ENCODE measurements around the gene CHRNB1.

CHRNB1 gene

GRCh38 chr17:7464081-7464480 is 19.2 kb downstream of the CHRNB1 start:
- Histone ChIP-seq H3K36me3 (ENCODE audit: control insufficient read depth in 2 of 2, insufficient read depth in 1 of 2, low read length in 2 of 2) (peaks cover 0 to 51% of the 10 kb centered on the region in 2 experiments; a peak in 2 of 3 replicates), H3K9me3 (ENCODE audit: control insufficient read depth, insufficient read depth, low read depth, low read length) (no peaks in the 10 kb centered on the region), H3K4me1 (ENCODE audit: control insufficient read depth, insufficient read depth, low read length) (peaks cover under 1% of the 10 kb centered on the region; the same call in 1 of the 2 replicates), H3K4me3 (ENCODE audit: low read depth, low read length) (no peak overlapping the region), H3K27ac (ENCODE audit: extremely low read depth, low read depth, low read length) (no peak overlapping the region)
- CTCF ChIA-PET: interaction anchor here (0.7 to 1.4 kb wide), 2 partner anchors 27 to 55 kb away, joined by 4 to 5 read pairs; no protein-coding TSS in a partner anchor
- TF ChIP-seq ZNF600 (tag by site-specific recombination; IDR thresholded peaks at IDR 0.05) (peak; percentile 34; the same call in 1 of the 2 replicates), ZNF239 (tag by site-specific recombination; IDR thresholded peaks at IDR 0.05) (no peak)
- POLR2A ChIA-PET: interaction anchor here (1.2 to 2.1 kb wide), 3 partner anchors 11 to 61 kb away, joined by 4 to 7 read pairs (median 5); partner anchors contain the start of genes POLR2A and TMEM256

GRCh38 chr17:7465597-7466275 is 20.9 kb downstream of the CHRNB1 start:
- peaks cover 0 to 51% of the 10 kb centered on the region in 2 experiments; a peak in 2 of 3 replicates for H3K36me3 ChIP-seq (ENCODE audit: control insufficient read depth in 2 of 2, insufficient read depth in 1 of 2, low read length in 2 of 2)
- CTCF ChIA-PET: interaction anchor here (0.5 to 0.8 kb wide), 3 partner anchors 30 to 1555 kb away, joined by 3 read pairs; no protein-coding TSS in a partner anchor
- H3K4me1 ChIP-seq (ENCODE audit: control insufficient read depth, insufficient read depth, low read length): peaks cover 4% of the 10 kb centered on the region; the same call in 1 of the 2 replicates
- H3K9me3 ChIP-seq (ENCODE audit: control insufficient read depth, insufficient read depth, low read depth, low read length): no peaks in the 10 kb centered on the region
- no peak overlapping the region for H3K4me3 ChIP-seq (ENCODE audit: low read depth, low read length)
- POLR2A ChIA-PET: interaction anchor here (0.6 to 2.0 kb wide), 3 partner anchors 10 to 43 kb away, joined by 3 to 6 read pairs (median 5); partner anchors contain the start of gene POLR2A
- H3K27ac ChIP-seq (ENCODE audit: extremely low read depth, low read depth, low read length): no peak overlapping the region
- TF ChIP-seq ZNF529 (tag by site-specific recombination; IDR thresholded peaks at IDR 0.05; ENCODE audit: insufficient replicate concordance) (no peak), ZNF544 (tag by site-specific recombination; IDR thresholded peaks at IDR 0.05) (no peak), PRDM6 (tag by site-specific recombination; IDR thresholded peaks at IDR 0.05) (no peak), MYNN (tag by site-specific recombination; IDR thresholded peaks at IDR 0.05; ENCODE audit: borderline replicate concordance) (no peak), ZNF629 (tag by site-specific recombination; IDR thresholded peaks at IDR 0.05) (no peak), ZFP3 (tag by site-specific recombination; IDR thresholded peaks at IDR 0.05; ENCODE audit: low read depth) (no peak), ZNF362 (tag by site-specific recombination; IDR thresholded peaks at IDR 0.05) (no peak), ZNF133 (tag by site-specific recombination; IDR thresholded peaks at IDR 0.05) (no peak), ZNF558 (tag by site-specific recombination; IDR thresholded peaks at IDR 0.05) (no peak)

GRCh38 chr17:7466318-7466638 is 21.4 kb downstream of the CHRNB1 start:
- ChIA-PET POLR2A (interaction anchor here (0.6 to 2.0 kb wide), 4 partner anchors 10 to 19 kb away, joined by 3 to 6 read pairs (median 4); partner anchors contain the start of genes POLR2A and ZBTB4), CTCF (interaction anchor here (0.6 to 1.2 kb wide), 3 partner anchors 9 to 111 kb away, joined by 3 to 4 read pairs (median 3); no protein-coding TSS in a partner anchor)
- Histone ChIP-seq H3K27ac (ENCODE audit: extremely low read depth, low read depth, low read length) (no peak overlapping the region), H3K9me3 (ENCODE audit: control insufficient read depth, insufficient read depth, low read depth, low read length) (no peaks in the 10 kb centered on the region), H3K4me3 (ENCODE audit: low read depth, low read length) (no peak overlapping the region), H3K4me1 (ENCODE audit: control insufficient read depth, insufficient read depth, low read length) (peaks cover 4% of the 10 kb centered on the region; the same call in 1 of the 2 replicates), H3K36me3 (ENCODE audit: control insufficient read depth in 2 of 2, insufficient read depth in 1 of 2, low read length in 2 of 2) (peaks cover 0 to 48% of the 10 kb centered on the region in 2 experiments; a peak in 2 of 3 replicates)
- peak; percentile 98 for TF ChIP-seq ZNF513 (tag by site-specific recombination; IDR thresholded peaks at IDR 0.05)
- no peak for TF ChIP-seq ZNF76 (tag by site-specific recombination; IDR thresholded peaks at IDR 0.05; ENCODE audit: borderline replicate concordance, low read depth)
- no peak for TF ChIP-seq SCRT1 (tag by site-specific recombination; IDR thresholded peaks at IDR 0.05; ENCODE audit: borderline replicate concordance)
- no peak for TF ChIP-seq ZNF473 (tag by site-specific recombination; IDR thresholded peaks at IDR 0.05)
